ENCODE measurements around the gene DCHS2. TPM values are rescaled to one million over a fixed set of nuclear protein-coding genes. Genes with fewer than 3 reads are reported as not detected.

Gene DCHS2
- total RNA-seq, 2 experiments from 2014 or later, result 0.17 to 0.19 TPM

- Mint-ChIP-seq H3K27me3 (peaks cover 37% of the 10 kb centered on the region), H3K4me3 (no peak overlapping the region), H3K9me3 (no peaks in the 10 kb centered on the region), H3K27ac (no peak overlapping the region), H3K36me3 (no peaks in the 10 kb centered on the region), H3K4me1 (peaks cover 5% of the 10 kb centered on the region)
- POLR2A ChIA-PET, result no interaction called here
- ATAC-seq (ENCODE audit: low read depth) (no peak), DNase-seq (no peak)
These were observed 70.0 kb downstream of the DCHS2 start for GRCh38 chr4:154421618-154422017.

- no peak for ATAC-seq (ENCODE audit: low read depth)
These were observed 74.3 kb downstream of the DCHS2 start for GRCh38 chr4:154417373-154417673.

GRCh38 chr4:154416190-154416547 lies 75.4 kb downstream of the DCHS2 start:
- H3K9me3 Mint-ChIP-seq, result no peaks in the 10 kb centered on the region
- ATAC-seq (ENCODE audit: low read depth) (no peak), DNase-seq (no peak)
- H3K4me3 Mint-ChIP-seq, result peak overlapping the region; percentile 66
- H3K27me3 Mint-ChIP-seq, result peaks cover 50% of the 10 kb centered on the region
- no peaks in the 10 kb centered on the region for H3K36me3 Mint-ChIP-seq
- POLR2A ChIA-PET, result no interaction called here
- H3K4me1 Mint-ChIP-seq, result peaks cover 11% of the 10 kb centered on the region
- H3K27ac Mint-ChIP-seq, result no peak overlapping the region

More at GRCh38 chr4:154417373-154417673, 74.3 kb downstream of the DCHS2 start:
- POLR2A ChIA-PET, result no interaction called here
- DNase-seq, result no peak
- H3K9me3 Mint-ChIP-seq, result no peaks in the 10 kb centered on the region
- H3K27me3 Mint-ChIP-seq, result peaks cover 50% of the 10 kb centered on the region
- H3K27ac Mint-ChIP-seq, result no peak overlapping the region
- no peaks in the 10 kb centered on the region for H3K36me3 Mint-ChIP-seq
- H3K4me3 Mint-ChIP-seq, result no peak overlapping the region
- peaks cover 11% of the 10 kb centered on the region for H3K4me1 Mint-ChIP-seq

GRCh38 chr4:154415313-154415712 lies 76.3 kb downstream of the DCHS2 start:
- Mint-ChIP-seq H3K9me3 (no peaks in the 10 kb centered on the region), H3K36me3 (no peaks in the 10 kb centered on the region), H3K4me3 (no peak overlapping the region), H3K27me3 (peaks cover 48% of the 10 kb centered on the region), H3K27ac (no peak overlapping the region), H3K4me1 (peaks cover 11% of the 10 kb centered on the region)
- ATAC-seq (ENCODE audit: low read depth) (no peak), DNase-seq (no peak)
- POLR2A ChIA-PET, result no interaction called here

- Mint-ChIP-seq H3K36me3 (no peaks in the 10 kb centered on the region), H3K4me1 (peaks cover 11% of the 10 kb centered on the region), H3K27me3 (peaks cover 45% of the 10 kb centered on the region), H3K27ac (no peak overlapping the region), H3K4me3 (no peak overlapping the region), H3K9me3 (no peaks in the 10 kb centered on the region)
- DNase-seq (no peak), ATAC-seq (ENCODE audit: low read depth) (no peak)
- POLR2A ChIA-PET, result no interaction called here
These were observed 76.8 kb downstream of the DCHS2 start for GRCh38 chr4:154414796-154415195.

GRCh38 chr4:154414371-154414770 lies 77.2 kb downstream of the DCHS2 start:
- H3K36me3 Mint-ChIP-seq, result no peaks in the 10 kb centered on the region

GRCh38 chr4:154407443-154407842 lies 84.2 kb downstream of the DCHS2 start:
- no peak for ATAC-seq (ENCODE audit: low read depth)
- Mint-ChIP-seq H3K4me3 (no peak overlapping the region), H3K4me1 (peaks cover 5% of the 10 kb centered on the region), H3K36me3 (no peaks in the 10 kb centered on the region), H3K27me3 (peaks cover 4% of the 10 kb centered on the region), H3K27ac (no peak overlapping the region), H3K9me3 (no peaks in the 10 kb centered on the region)
- POLR2A ChIA-PET, result no interaction called here
- DNase-seq, result no peak

More at GRCh38 chr4:154414371-154414770, 77.2 kb downstream of the DCHS2 start:
- ATAC-seq (ENCODE audit: low read depth) (no peak), DNase-seq (no peak)
- POLR2A ChIA-PET, result no interaction called here
- Mint-ChIP-seq H3K9me3 (no peaks in the 10 kb centered on the region), H3K4me1 (peaks cover 11% of the 10 kb centered on the region), H3K4me3 (no peak overlapping the region), H3K27me3 (peaks cover 45% of the 10 kb centered on the region), H3K27ac (no peak overlapping the region)

GRCh38 chr4:154406018-154406795 lies 85.4 kb downstream of the DCHS2 start:
- Mint-ChIP-seq H3K4me3 (no peak overlapping the region), H3K27me3 (peaks cover 7% of the 10 kb centered on the region), H3K9me3 (no peaks in the 10 kb centered on the region), H3K27ac (no peak overlapping the region), H3K4me1 (peaks cover 5% of the 10 kb centered on the region), H3K36me3 (no peaks in the 10 kb centered on the region)
- ATAC-seq (ENCODE audit: low read depth) (no peak), DNase-seq (no peak)
- POLR2A ChIA-PET, result no interaction called here

GRCh38 chr4:154399259-154399974 lies 92.2 kb downstream of the DCHS2 start:
- Mint-ChIP-seq H3K36me3 (no peaks in the 10 kb centered on the region), H3K27ac (no peak overlapping the region), H3K4me1 (no peaks in the 10 kb centered on the region), H3K4me3 (no peak overlapping the region), H3K27me3 (peaks cover 4% of the 10 kb centered on the region), H3K9me3 (no peaks in the 10 kb centered on the region)
- no peak for ATAC-seq (ENCODE audit: low read depth)
- POLR2A ChIA-PET, result no interaction called here
- no peak for DNase-seq

- POLR2A ChIA-PET, result no interaction called here
- Mint-ChIP-seq H3K27ac (no peak overlapping the region), H3K36me3 (no peaks in the 10 kb centered on the region), H3K4me1 (no peaks in the 10 kb centered on the region), H3K27me3 (peaks cover 7% of the 10 kb centered on the region), H3K9me3 (no peaks in the 10 kb centered on the region), H3K4me3 (no peak overlapping the region)
- DNase-seq, result no peak
- ATAC-seq (ENCODE audit: low read depth), result no peak
These were observed 101.3 kb downstream of the DCHS2 start for GRCh38 chr4:154390324-154390723.

GRCh38 chr4:154389148-154389547 lies 102.5 kb downstream of the DCHS2 start:
- no peak overlapping the region for H3K4me3 Mint-ChIP-seq
- H3K4me1 Mint-ChIP-seq, result no peaks in the 10 kb centered on the region
- no peak overlapping the region for H3K27ac Mint-ChIP-seq
- ATAC-seq (ENCODE audit: low read depth), result no peak
- POLR2A ChIA-PET, result no interaction called here
- H3K36me3 Mint-ChIP-seq, result no peaks in the 10 kb centered on the region
- H3K27me3 Mint-ChIP-seq, result peaks cover 7% of the 10 kb centered on the region
- no peak for DNase-seq
- H3K9me3 Mint-ChIP-seq, result peaks cover 1% of the 10 kb centered on the region

GRCh38 chr4:154384012-154384411 lies 107.6 kb downstream of the DCHS2 start:
- no peak overlapping the region for H3K27ac Mint-ChIP-seq
- H3K4me1 Mint-ChIP-seq, result no peaks in the 10 kb centered on the region
- no peak for DNase-seq
- ATAC-seq (ENCODE audit: low read depth), result no peak
- peaks cover 1% of the 10 kb centered on the region for H3K9me3 Mint-ChIP-seq
- H3K27me3 Mint-ChIP-seq, result peaks cover 4% of the 10 kb centered on the region
- H3K4me3 Mint-ChIP-seq, result no peak overlapping the region
- POLR2A ChIA-PET, result no interaction called here
- no peaks in the 10 kb centered on the region for H3K36me3 Mint-ChIP-seq

GRCh38 chr4:154376486-154376885 lies 115.1 kb downstream of the DCHS2 start:
- Mint-ChIP-seq H3K4me1 (no peaks in the 10 kb centered on the region), H3K9me3 (no peaks in the 10 kb centered on the region), H3K4me3 (no peak overlapping the region), H3K27ac (no peak overlapping the region), H3K36me3 (no peaks in the 10 kb centered on the region), H3K27me3 (peaks cover 17% of the 10 kb centered on the region)
- POLR2A ChIA-PET, result interaction anchor here (0.6 kb wide), 1 partner anchor 1404 kb away, joined by 4 read pairs; no protein-coding TSS in a partner anchor
- no peak for ATAC-seq (ENCODE audit: low read depth)
- no peak for DNase-seq

- POLR2A ChIA-PET, result no interaction called here
- Mint-ChIP-seq H3K27ac (no peak overlapping the region), H3K4me3 (peak overlapping the region; percentile 19), H3K27me3 (peaks cover 17% of the 10 kb centered on the region), H3K9me3 (no peaks in the 10 kb centered on the region), H3K4me1 (peaks cover 9% of the 10 kb centered on the region), H3K36me3 (no peaks in the 10 kb centered on the region)
- ATAC-seq (ENCODE audit: low read depth) (no peak), DNase-seq (no peak)
These were observed 123.5 kb downstream of the DCHS2 start for GRCh38 chr4:154368060-154368459.
